IgD-negative memory B cell (primary cell): ENCODE measurements around the gene UBA6. TPM values are rescaled to one million over a fixed set of nuclear protein-coding genes. Genes with fewer than 3 reads are reported as not detected.

Experiments used
- H3K27ac Mint-ChIP-seq, 3 donors: one replicate each; pipeline ENCODE4 v1.8.0; 2020 to 2022; ENCODE audit warnings: mild to moderate bottlenecking in 3 of 3, mixed read lengths in 3 of 3, moderate library complexity in 1 of 3
- H3K27me3 Mint-ChIP-seq: one replicate; pipeline ENCODE4 v1.8.0; 2021; ENCODE audit warnings: mixed read lengths
- H3K36me3 Mint-ChIP-seq: one replicate; pipeline ENCODE4 v1.8.0; 2020; ENCODE audit warnings: mild to moderate bottlenecking, mixed read lengths
- H3K4me1 Mint-ChIP-seq, 3 donors: one replicate each; pipeline ENCODE4 v1.8.0; 2020 to 2022; ENCODE audit warnings: mixed read lengths in 3 of 3, mild to moderate bottlenecking in 1 of 3
- H3K4me3 Mint-ChIP-seq, 4 donors: one replicate each; pipeline ENCODE4 v1.8.0; 2020 to 2022; ENCODE audit warnings: mild to moderate bottlenecking in 4 of 4, mixed read lengths in 4 of 4, moderate library complexity in 3 of 4
- H3K9me3 Mint-ChIP-seq, 3 donors: one replicate each; pipeline ENCODE4 v1.8.0; 2020 to 2021; ENCODE audit warnings: mixed read lengths in 3 of 3, mild to moderate bottlenecking in 1 of 3
- polyA plus RNA-seq: library from polyadenylated mRNA; unstranded; fragments of 300-500 nt; fragmentation: Illumina TruSeq; gene quantifications from one replicate; pipeline ENCODE4 v1.2.3, GENCODE V29; 2021

UBA6 gene
- polyA plus RNA-seq, 1 donor from 2014 or later = 29.3 TPM

DNA sequence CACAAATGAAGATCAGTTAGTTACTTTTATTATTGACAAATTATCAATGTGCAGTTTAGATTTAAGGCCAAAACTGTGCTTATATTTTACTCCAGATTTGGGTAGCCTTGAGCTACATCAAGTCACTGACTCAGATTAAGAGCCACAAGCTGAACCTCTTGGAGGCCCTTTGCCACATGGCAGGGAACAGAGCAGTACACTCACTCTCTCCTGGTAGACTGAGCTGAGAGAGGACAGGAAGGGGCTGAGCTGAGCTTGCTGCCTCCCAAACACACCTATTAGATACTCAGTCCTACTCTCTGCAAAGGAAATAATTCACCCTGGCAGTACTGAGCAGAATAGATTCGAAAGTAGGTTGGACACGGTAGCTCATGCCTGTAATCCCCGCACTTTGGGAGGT is 134.6 kb downstream of the UBA6 start:
- H3K4me1 Mint-ChIP-seq = peaks cover 45 to 54% (median 46%) of the 10 kb centered on the region in 3 donors

DNA sequence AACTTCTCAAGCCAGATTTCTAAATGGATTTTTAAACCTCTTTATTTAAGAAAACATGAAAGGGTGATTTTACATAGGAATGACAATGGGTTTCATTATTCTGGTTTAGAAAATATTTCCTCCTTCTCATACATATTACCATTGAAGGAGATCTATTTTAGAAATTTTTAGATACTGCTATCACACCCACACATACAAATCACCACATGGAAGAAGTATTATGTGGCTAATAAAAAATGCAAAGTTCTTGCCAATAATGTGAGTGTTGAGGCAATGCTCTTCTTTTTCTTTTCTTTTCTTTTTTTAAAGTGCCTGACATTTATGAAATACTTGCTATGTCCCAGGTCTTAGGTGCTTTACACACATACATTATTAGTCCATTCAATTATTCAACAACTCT is 135.7 kb downstream of the UBA6 start:
- no peaks in the 10 kb centered on the region for H3K9me3 Mint-ChIP-seq
- H3K36me3 Mint-ChIP-seq = peaks cover 7% of the 10 kb centered on the region
- peak overlapping the region in 2 of 3 donors; percentile 26 to 83 for H3K27ac Mint-ChIP-seq
- H3K4me3 Mint-ChIP-seq = peak overlapping the region in 1 of 4 donors; percentile 20
- no peaks in the 10 kb centered on the region for H3K27me3 Mint-ChIP-seq
- H3K4me1 Mint-ChIP-seq = peaks cover 51 to 56% (median 54%) of the 10 kb centered on the region in 3 donors

More for the DNA sequence above, 134.6 kb downstream of the UBA6 start:
- Mint-ChIP-seq H3K27me3 (no peaks in the 10 kb centered on the region), H3K36me3 (peaks cover 11% of the 10 kb centered on the region), H3K27ac (peak overlapping the region in 1 of 3 donors; percentile 85), H3K4me3 (peak overlapping the region in 2 of 4 donors; percentile 54 to 80), H3K9me3 (no peaks in the 10 kb centered on the region)

Other genes with a start within 250 kb of the UBA6 start
- gene CENPC, start 155.7 kb downstream of the UBA6 start, polyA plus RNA-seq = 18.7 TPM
- gene STAP1, start 142.4 kb downstream of the UBA6 start, polyA plus RNA-seq = 110 TPM
- gene GNRHR, start 53.2 kb upstream of the UBA6 start, polyA plus RNA-seq = not detected
- gene TMPRSS11D, start 182.8 kb upstream of the UBA6 start, polyA plus RNA-seq = not detected